ENCODE data around the gene ARID5A. TPM values are rescaled to one million over a fixed set of nuclear protein-coding genes. Genes with fewer than 3 reads are reported as not detected.

ARID5A gene
- total and polyA plus RNA-seq, 2 of the 13 experiments (the other 11 are each of a cell fraction or from before 2014, with no cell fraction given) = 6.0 to 9.5 TPM

DNA sequence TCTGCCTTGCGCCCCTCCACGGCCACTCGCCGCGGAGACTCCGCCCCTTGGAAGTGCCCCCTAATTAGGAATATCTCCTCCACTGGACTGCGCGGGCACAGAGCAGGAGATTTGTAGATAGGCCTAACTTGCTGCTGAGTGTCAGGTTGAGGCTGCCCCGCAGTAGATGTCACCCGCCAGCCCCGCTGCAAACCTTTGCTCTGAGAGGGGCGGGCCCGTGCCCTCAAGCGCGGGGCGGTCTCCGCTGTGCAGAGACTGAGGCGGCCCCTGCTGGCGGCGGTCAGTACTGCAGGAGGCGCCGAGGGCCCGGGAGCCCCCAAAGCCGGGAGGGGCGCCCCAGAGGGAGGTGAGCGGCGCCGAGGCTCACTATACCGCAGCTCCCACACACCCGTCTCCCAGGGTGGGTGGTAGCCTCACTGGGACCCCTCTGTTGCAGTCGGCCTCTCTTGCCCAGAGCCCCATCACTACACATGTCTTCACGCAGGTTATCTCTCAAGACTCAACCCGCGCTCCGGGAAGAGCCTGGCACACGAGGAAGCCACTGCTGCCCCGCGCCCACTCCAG lies 28.5 kb upstream of the ARID5A start (continued):
- TF ChIP-seq, protein P1, sequence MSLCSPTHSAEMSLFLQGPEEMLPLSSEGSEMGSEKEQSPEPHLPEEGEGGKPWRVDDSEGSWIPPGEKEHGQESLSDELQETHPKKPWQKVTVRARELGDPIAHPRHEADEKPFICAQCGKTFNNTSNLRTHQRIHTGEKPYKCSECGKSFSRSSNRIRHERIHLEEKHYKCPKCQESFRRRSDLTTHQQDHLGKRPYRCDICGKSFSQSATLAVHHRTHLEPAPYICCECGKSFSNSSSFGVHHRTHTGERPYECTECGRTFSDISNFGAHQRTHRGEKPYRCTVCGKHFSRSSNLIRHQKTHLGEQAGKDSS (CRISPR knock-in tag; IDR thresholded peaks at IDR 0.05; ENCODE audit: borderline replicate concordance, low read depth) = peak; percentile 49; the same call in 1 of the 2 replicates
- no peak for TF ChIP-seq HOXA5 (CRISPR knock-in tag; IDR thresholded peaks at IDR 0.05)
- TF ChIP-seq ZZZ3 (CRISPR knock-in tag; IDR thresholded peaks at IDR 0.05; ENCODE audit: borderline replicate concordance) = no peak
- TF ChIP-seq, protein P2, sequence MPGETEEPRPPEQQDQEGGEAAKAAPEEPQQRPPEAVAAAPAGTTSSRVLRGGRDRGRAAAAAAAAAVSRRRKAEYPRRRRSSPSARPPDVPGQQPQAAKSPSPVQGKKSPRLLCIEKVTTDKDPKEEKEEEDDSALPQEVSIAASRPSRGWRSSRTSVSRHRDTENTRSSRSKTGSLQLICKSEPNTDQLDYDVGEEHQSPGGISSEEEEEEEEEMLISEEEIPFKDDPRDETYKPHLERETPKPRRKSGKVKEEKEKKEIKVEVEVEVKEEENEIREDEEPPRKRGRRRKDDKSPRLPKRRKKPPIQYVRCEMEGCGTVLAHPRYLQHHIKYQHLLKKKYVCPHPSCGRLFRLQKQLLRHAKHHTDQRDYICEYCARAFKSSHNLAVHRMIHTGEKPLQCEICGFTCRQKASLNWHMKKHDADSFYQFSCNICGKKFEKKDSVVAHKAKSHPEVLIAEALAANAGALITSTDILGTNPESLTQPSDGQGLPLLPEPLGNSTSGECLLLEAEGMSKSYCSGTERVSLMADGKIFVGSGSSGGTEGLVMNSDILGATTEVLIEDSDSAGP (CRISPR knock-in tag; IDR thresholded peaks at IDR 0.05; ENCODE audit: borderline replicate concordance) = no peak; the same call in 1 of the 2 replicates
- TF ChIP-seq, protein P3, sequence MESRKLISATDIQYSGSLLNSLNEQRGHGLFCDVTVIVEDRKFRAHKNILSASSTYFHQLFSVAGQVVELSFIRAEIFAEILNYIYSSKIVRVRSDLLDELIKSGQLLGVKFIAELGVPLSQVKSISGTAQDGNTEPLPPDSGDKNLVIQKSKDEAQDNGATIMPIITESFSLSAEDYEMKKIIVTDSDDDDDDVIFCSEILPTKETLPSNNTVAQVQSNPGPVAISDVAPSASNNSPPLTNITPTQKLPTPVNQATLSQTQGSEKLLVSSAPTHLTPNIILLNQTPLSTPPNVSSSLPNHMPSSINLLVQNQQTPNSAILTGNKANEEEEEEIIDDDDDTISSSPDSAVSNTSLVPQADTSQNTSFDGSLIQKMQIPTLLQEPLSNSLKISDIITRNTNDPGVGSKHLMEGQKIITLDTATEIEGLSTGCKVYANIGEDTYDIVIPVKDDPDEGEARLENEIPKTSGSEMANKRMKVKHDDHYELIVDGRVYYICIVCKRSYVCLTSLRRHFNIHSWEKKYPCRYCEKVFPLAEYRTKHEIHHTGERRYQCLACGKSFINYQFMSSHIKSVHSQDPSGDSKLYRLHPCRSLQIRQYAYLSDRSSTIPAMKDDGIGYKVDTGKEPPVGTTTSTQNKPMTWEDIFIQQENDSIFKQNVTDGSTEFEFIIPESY (CRISPR knock-in tag; IDR thresholded peaks at IDR 0.05) = peak; percentile 84; the same call in 1 of the 2 replicates
- TF ChIP-seq SP5 (CRISPR knock-in tag; IDR thresholded peaks at IDR 0.05; ENCODE audit: borderline replicate concordance, low read depth) = peak; percentile 57; the same call in 1 of the 2 replicates
- 0 out of 2 replicates have a peak, but pooled peaks have one; percentile 19 for TF ChIP-seq ZNF605 (CRISPR knock-in tag; IDR thresholded peaks at IDR 0.05)
- no peak for TF ChIP-seq ZNF766 (CRISPR knock-in tag; IDR thresholded peaks at IDR 0.05; ENCODE audit: borderline replicate concordance)
- TF ChIP-seq HDAC1 (CRISPR knock-in tag; IDR thresholded peaks at IDR 0.05) = peak; percentile 45; the same call in 1 of the 2 replicates
- peak; percentile 79; the same call in 1 of the 2 replicates for TF ChIP-seq ZNF451 (CRISPR knock-in tag; IDR thresholded peaks at IDR 0.05)
- TF ChIP-seq THYN1 (CRISPR knock-in tag; IDR thresholded peaks at IDR 0.05; ENCODE audit: borderline replicate concordance, low read depth) = no peak
- TF ChIP-seq, protein P4, sequence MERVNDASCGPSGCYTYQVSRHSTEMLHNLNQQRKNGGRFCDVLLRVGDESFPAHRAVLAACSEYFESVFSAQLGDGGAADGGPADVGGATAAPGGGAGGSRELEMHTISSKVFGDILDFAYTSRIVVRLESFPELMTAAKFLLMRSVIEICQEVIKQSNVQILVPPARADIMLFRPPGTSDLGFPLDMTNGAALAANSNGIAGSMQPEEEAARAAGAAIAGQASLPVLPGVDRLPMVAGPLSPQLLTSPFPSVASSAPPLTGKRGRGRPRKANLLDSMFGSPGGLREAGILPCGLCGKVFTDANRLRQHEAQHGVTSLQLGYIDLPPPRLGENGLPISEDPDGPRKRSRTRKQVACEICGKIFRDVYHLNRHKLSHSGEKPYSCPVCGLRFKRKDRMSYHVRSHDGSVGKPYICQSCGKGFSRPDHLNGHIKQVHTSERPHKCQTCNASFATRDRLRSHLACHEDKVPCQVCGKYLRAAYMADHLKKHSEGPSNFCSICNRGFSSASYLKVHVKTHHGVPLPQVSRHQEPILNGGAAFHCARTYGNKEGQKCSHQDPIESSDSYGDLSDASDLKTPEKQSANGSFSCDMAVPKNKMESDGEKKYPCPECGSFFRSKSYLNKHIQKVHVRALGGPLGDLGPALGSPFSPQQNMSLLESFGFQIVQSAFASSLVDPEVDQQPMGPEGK (CRISPR knock-in tag; IDR thresholded peaks at IDR 0.05) = peak; percentile 91
- no peak for TF ChIP-seq TRIM24 (CRISPR knock-in tag; IDR thresholded peaks at IDR 0.05)
- TF ChIP-seq LCORL (IDR thresholded peaks at IDR 0.05) = no peak
- peak; percentile 82; the same call in 1 of the 2 replicates for TF ChIP-seq LCORL (CRISPR knock-in tag; IDR thresholded peaks at IDR 0.05)
- no peak for TF ChIP-seq ZNF263 (CRISPR knock-in tag; IDR thresholded peaks at IDR 0.05)
- TF ChIP-seq SUZ12 (IDR thresholded peaks at IDR 0.05; ENCODE audit: low read depth, low read length) = no peak
- TF ChIP-seq, protein P5, sequence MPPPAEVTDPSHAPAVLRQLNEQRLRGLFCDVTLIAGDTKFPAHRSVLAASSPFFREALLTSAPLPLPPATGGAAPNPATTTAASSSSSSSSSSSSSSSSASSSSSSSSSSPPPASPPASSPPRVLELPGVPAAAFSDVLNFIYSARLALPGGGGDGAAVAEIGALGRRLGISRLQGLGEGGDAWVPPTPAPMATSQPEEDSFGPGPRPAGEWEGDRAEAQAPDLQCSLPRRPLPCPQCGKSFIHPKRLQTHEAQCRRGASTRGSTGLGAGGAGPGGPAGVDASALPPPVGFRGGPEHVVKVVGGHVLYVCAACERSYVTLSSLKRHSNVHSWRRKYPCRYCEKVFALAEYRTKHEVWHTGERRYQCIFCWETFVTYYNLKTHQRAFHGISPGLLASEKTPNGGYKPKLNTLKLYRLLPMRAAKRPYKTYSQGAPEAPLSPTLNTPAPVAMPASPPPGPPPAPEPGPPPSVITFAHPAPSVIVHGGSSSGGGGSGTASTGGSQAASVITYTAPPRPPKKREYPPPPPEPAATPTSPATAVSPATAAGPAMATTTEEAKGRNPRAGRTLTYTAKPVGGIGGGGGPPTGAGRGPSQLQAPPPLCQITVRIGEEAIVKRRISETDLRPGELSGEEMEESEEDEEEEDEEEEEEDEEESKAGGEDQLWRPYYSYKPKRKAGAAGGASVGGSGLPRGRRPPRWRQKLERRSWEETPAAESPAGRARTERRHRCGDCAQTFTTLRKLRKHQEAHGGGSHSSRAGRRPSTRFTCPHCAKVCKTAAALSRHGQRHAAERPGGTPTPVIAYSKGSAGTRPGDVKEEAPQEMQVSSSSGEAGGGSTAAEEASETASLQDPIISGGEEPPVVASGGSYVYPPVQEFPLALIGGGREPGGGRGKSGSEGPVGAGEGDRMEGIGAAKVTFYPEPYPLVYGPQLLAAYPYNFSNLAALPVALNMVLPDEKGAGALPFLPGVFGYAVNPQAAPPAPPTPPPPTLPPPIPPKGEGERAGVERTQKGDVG (CRISPR knock-in tag; IDR thresholded peaks at IDR 0.05; ENCODE audit: borderline replicate concordance) = no peak
- TF ChIP-seq, protein P6, sequence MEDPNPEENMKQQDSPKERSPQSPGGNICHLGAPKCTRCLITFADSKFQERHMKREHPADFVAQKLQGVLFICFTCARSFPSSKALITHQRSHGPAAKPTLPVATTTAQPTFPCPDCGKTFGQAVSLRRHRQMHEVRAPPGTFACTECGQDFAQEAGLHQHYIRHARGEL (CRISPR knock-in tag; IDR thresholded peaks at IDR 0.05) = no peak
